ENCODE measurements around the gene SLC16A3.

SLC16A3 gene

GRCh38 chr17:82232322-82232820 is 3.5 kb downstream of the SLC16A3 start:
- Histone ChIP-seq H3K36me3 (ENCODE audit: control insufficient read depth in 2 of 2, insufficient read depth in 1 of 2, low read length in 2 of 2) (no peaks in the 10 kb centered on the region), H3K4me1 (ENCODE audit: control insufficient read depth, insufficient read depth, low read length) (0 out of 2 replicates have a peak, but pooled peaks cover 2% of the 10 kb centered on the region), H3K27ac (ENCODE audit: extremely low read depth, low read depth, low read length) (no peak overlapping the region), H3K9me3 (ENCODE audit: control insufficient read depth, insufficient read depth, low read depth, low read length) (no peaks in the 10 kb centered on the region), H3K4me3 (ENCODE audit: low read depth, low read length) (no peak overlapping the region)
- POLR2A ChIA-PET, result no interaction called here
- TF ChIP-seq HIC1 (tag by site-specific recombination; IDR thresholded peaks at IDR 0.05), result peak; percentile 62
- no peak for TF ChIP-seq ZNF513 (tag by site-specific recombination; IDR thresholded peaks at IDR 0.05)
- CTCF ChIA-PET, result no interaction called here

- H3K4me3 ChIP-seq (ENCODE audit: low read depth, low read length), result no peak overlapping the region
- POLR2A ChIA-PET, result no interaction called here
- H3K36me3 ChIP-seq (ENCODE audit: control insufficient read depth in 2 of 2, insufficient read depth in 1 of 2, low read length in 2 of 2), result no peaks in the 10 kb centered on the region
- no peaks in the 10 kb centered on the region for H3K9me3 ChIP-seq (ENCODE audit: control insufficient read depth, insufficient read depth, low read depth, low read length)
- H3K4me1 ChIP-seq (ENCODE audit: control insufficient read depth, insufficient read depth, low read length), result peaks cover 6% of the 10 kb centered on the region
- H3K27ac ChIP-seq (ENCODE audit: extremely low read depth, low read depth, low read length), result no peak overlapping the region
- CTCF ChIA-PET, result interaction anchor here (0.7 kb wide), 1 partner anchor 249 kb away, joined by 3 read pairs; no protein-coding TSS in a partner anchor
- TF ChIP-seq GLIS1 (tag by site-specific recombination; IDR thresholded peaks at IDR 0.05) (0 out of 2 replicates have a peak, but pooled peaks have one; percentile 16), ZNF266 (tag by site-specific recombination; IDR thresholded peaks at IDR 0.05; ENCODE audit: low read depth) (no peak), INSM2 (tag by site-specific recombination; IDR thresholded peaks at IDR 0.05) (no peak), HIC1 (tag by site-specific recombination; IDR thresholded peaks at IDR 0.05) (peak; percentile 60)
These were observed 4.3 kb downstream of the SLC16A3 start for GRCh38 chr17:82232876-82233785.

- peaks cover 0 to 2% of the 10 kb centered on the region in 2 experiments; a peak in 1 of 3 replicates for H3K36me3 ChIP-seq (ENCODE audit: control insufficient read depth in 2 of 2, insufficient read depth in 1 of 2, low read length in 2 of 2)
- H3K9me3 ChIP-seq (ENCODE audit: control insufficient read depth, insufficient read depth, low read depth, low read length), result no peaks in the 10 kb centered on the region
- no peak overlapping the region for H3K27ac ChIP-seq (ENCODE audit: extremely low read depth, low read depth, low read length)
- peaks cover 15% of the 10 kb centered on the region for H3K4me1 ChIP-seq (ENCODE audit: control insufficient read depth, insufficient read depth, low read length)
- ChIA-PET CTCF (interaction anchor here (0.6 to 3.1 kb wide), 7 partner anchors 19 to 667 kb away, joined by 3 to 27 read pairs (median 4); no protein-coding TSS in a partner anchor), POLR2A (interaction anchor here (0.6 to 2.5 kb wide), 3 partner anchors 32 to 58 kb away, joined by 3 to 13 read pairs (median 5); partner anchors contain the start of gene CSNK1D)
- no peak overlapping the region for H3K4me3 ChIP-seq (ENCODE audit: low read depth, low read length)
- TF ChIP-seq HOXA7 (CRISPR knock-in tag; IDR thresholded peaks at IDR 0.05; ENCODE audit: borderline replicate concordance) (no peak), ZNF155 (tag by site-specific recombination; IDR thresholded peaks at IDR 0.05) (no peak), BCL11A (tag by site-specific recombination; IDR thresholded peaks at IDR 0.05; ENCODE audit: low read depth) (peak; percentile 41; the same call in 1 of the 2 replicates), ZIC2 (tag by site-specific recombination; IDR thresholded peaks at IDR 0.05) (peak; percentile 98), ZNF148 (tag by site-specific recombination; IDR thresholded peaks at IDR 0.05; ENCODE audit: borderline replicate concordance) (no peak), KLF10 (tag by site-specific recombination; IDR thresholded peaks at IDR 0.05) (no peak), ZNF513 (tag by site-specific recombination; IDR thresholded peaks at IDR 0.05) (no peak), ZNF621 (tag by site-specific recombination; IDR thresholded peaks at IDR 0.05) (no peak), ZNF473 (tag by site-specific recombination; IDR thresholded peaks at IDR 0.05) (no peak), GLIS2 (tag by site-specific recombination; IDR thresholded peaks at IDR 0.05) (no peak; the same call in none of the 2 replicates)
These were observed 5.6 kb downstream of the SLC16A3 start for GRCh38 chr17:82234211-82235055.

All from HEK293 (cell line).